Tibial nerve (tissue), 4 donors: ENCODE results near the gene TNS3.

Experiments
- CTCF ChIP-seq, 5 experiments: fragments of 200-600 bp in 3 of 5; fragments of 450-650 bp in 2 of 5; sonication (generic) in 3 of 5; IDR thresholded peaks; one replicate each; pipeline ENCODE4 v1.5.1; 2016 to 2019; ENCODE audit warnings: antibody characterized with exemption in 5 of 5, mild to moderate bottlenecking in 3 of 5, moderate library complexity in 2 of 5
- EP300 ChIP-seq, 2 donors: sonication (generic); formaldehyde crosslinking; IDR thresholded peaks; one replicate each; pipeline ENCODE4 v1.6.1; 2017; ENCODE audit warnings: antibody characterized with exemption in 2 of 2, mild to moderate bottlenecking in 1 of 2

DNA sequence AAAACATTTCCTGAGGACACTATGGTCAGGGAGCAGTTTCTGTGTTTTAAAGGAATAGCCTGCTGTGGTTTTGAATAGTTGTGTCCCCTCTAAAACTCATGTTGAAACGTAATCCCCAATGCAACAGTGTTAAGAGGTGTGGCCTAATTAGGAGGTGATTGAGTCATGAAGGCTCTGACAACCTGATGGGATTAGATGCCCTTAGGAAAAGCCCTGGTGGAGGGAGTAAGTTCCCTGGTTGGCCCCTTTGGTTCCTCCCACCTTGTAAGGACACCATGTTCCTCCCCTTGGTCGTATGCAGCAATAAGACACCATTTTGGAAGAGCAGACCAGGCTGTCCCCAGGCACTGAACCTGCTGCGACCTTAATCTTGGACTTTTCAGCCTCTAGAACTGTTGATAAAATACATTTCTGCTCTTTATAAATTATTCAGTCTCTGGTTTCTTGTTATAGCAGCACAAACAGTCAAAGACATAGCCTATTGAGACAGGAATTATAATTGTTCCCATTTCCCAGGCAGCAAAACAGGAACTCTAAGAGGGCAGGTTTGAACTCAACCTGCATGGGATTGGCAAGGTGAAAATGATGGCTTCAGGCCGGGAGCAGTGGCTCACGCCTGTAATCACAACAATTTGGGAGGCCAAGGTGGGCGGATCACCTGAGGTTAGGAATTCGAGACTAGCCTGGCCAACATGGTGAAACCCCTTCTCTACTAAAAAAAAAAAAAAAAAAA, 20.5 kb upstream of the TNS3 start:
- TF ChIP-seq CTCF (IDR thresholded peaks at IDR 0.05) (no peak), EP300 (IDR thresholded peaks at IDR 0.05) (no peak)
